Activated CD4-positive, alpha-beta T cell treated with anti-CD3 and anti-CD28 coated beads for 4 hours (primary cell): ENCODE data around the gene FBXL13.
"Not testable (repeated sequence)": the region's sequence is repeated elsewhere in the genome, so short reads cannot be mapped to it uniquely, and the experiment has no call there.

Experiments
- DNase-seq, 2 donors: peaks; one replicate each; pipeline ENCODE4 v3.0.0-alpha.2; 2020

Gene FBXL13

DNA sequence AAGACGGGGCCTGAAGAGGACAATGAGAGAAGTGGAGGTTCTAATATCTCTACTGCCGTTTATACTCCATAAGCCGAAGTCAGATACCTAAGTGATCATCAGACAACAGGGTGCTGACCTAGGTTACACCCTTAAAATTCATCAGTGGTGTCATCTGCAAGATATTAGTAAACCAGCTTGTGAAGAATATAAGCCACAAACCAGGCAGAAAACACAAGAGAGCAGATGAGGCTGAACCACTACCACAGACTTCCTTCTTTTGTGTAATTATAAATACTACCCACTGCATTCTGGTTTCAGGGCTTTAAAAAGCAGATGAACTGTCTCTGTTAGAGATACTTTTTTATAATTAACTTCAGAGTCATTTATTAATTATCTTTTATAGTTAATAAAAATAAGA lies 230.7 kb downstream of the FBXL13 start:
- no peak for DNase-seq

DNA sequence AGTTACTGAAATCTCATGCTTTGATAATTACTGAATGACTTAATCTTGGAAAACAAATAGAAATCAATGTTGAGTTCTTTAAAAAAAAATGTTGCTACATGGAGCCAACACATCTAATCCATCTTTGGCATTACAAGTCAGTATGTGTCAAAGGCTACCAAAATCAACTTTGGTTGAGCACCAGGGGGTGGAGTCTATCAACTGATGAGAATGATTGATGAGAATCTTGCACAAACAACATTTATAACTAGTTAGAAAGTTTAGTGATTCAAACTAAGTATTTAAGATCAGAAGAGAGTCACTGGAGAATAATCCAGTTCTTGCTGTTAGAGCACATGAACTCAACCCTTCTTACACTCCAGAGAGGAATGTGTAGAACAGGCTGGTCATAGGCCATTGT lies 232.3 kb downstream of the FBXL13 start:
- no peak for DNase-seq

DNA sequence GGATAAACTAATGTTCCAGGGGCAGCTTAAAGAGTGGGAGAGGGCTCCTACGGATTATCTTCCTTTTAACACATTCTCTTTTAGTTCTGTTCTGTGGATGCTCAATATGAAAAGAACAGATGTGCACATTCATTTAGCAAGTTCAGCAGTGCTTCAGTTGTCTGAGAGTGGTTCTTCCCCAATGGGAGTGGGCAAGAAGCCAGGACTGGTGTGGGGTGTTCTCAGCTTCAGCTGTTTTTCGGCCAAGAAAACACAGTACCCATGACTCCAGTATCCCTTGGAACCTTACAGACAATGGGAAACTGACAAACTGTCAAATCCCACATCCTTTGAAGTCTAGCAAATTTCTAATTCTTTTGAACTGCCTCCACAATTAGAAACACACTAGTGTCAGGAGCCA lies 233.3 kb downstream of the FBXL13 start:
- DNase-seq, result no peak

GRCh38 chr7:102840404-102840803 lies 234.2 kb downstream of the FBXL13 start:
- DNase-seq, result no peak

- not testable (repeated sequence) for DNase-seq
Measured at GRCh38 chr7:102838572-102839101, 236.0 kb downstream of the FBXL13 start.

GRCh38 chr7:102837802-102838201 lies 236.8 kb downstream of the FBXL13 start:
- DNase-seq, result no peak

GRCh38 chr7:102836977-102837376 lies 237.6 kb downstream of the FBXL13 start:
- no peak for DNase-seq

- DNase-seq, result no peak
Measured at GRCh38 chr7:102836191-102836919, 238.2 kb downstream of the FBXL13 start.

GRCh38 chr7:102834999-102835398 lies 239.6 kb downstream of the FBXL13 start:
- DNase-seq, result no peak

DNA sequence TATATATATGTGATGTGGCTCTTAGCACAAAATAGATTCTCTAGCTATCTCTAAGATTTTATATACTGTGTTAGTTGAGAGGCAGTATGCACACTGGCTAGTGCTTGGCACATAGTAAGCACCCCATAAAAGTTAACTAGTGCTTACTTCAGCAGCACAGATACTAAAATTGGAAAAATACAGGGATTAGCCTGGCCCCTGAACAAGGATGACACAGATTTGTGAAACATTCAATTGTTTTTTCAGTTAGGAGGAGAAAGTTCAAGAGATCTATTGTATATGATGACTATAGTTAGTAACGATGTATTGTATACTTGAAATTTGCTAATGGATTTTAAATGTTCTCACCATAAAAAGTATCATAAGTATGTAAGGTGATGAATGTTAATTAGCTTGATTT lies 240.1 kb downstream of the FBXL13 start:
- no peak for DNase-seq

- no peak for DNase-seq
Measured at GRCh38 chr7:102833343-102833742, 241.3 kb downstream of the FBXL13 start.

- DNase-seq, result no peak
Measured at GRCh38 chr7:102832674-102833073, 241.9 kb downstream of the FBXL13 start.

- no peak for DNase-seq
Measured at GRCh38 chr7:102830197-102830596, 244.4 kb downstream of the FBXL13 start.

- no peak for DNase-seq
Measured at GRCh38 chr7:102829075-102829474, 245.5 kb downstream of the FBXL13 start.

DNA sequence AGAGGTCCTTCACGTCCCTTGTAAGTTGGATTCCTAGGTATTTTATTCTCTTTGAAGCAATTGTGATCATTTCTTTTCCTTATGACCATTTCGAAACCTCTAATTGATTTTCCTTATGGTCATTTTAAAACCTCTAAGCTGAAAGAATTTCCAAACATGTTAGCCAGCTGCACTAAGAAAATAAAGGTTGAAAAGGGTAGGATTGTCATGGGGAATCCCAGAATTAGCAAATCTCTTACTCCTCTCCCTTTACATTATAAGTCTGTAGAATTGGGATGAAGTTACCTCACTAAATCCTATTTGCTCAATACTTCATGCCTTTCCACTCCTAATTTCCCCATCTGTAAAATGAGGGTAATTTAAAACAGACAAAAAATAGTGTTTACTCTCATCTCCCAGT lies 246.3 kb downstream of the FBXL13 start:
- DNase-seq, result no peak

DNA sequence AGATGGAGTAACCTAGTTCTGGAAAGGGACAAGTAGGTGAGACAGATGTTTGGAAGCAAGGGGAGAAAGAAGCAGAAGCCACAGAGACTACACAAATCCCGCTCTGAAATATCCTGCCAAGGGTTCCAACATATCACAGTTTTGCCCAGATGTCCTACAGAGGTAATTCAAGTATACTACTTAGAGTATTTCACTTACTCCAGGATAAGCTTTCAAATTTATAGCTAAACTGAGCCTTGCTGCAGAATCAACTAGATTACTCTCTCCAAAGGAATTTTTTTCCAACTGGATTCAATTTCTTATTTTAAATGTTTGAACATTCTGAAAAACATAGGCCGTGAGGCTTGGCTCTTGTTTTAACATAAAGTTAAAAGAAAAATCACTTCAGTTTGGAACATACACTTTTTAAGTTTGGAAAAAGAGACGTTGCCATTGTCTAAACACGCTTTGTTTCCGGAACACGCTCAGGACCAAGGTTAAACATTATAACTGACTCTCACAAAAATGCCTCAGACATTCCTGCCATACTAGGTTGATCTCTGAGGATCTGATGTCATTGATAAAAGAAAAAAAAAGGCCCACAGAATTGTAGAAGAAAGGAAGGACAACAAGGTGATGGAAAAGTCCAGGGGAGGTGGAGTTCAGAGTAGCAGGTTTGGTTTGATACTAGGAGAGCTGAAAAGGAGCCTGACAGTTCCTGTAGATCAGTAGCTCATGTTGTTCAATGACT lies 251.0 kb downstream of the FBXL13 start:
- no peak for DNase-seq

DNA sequence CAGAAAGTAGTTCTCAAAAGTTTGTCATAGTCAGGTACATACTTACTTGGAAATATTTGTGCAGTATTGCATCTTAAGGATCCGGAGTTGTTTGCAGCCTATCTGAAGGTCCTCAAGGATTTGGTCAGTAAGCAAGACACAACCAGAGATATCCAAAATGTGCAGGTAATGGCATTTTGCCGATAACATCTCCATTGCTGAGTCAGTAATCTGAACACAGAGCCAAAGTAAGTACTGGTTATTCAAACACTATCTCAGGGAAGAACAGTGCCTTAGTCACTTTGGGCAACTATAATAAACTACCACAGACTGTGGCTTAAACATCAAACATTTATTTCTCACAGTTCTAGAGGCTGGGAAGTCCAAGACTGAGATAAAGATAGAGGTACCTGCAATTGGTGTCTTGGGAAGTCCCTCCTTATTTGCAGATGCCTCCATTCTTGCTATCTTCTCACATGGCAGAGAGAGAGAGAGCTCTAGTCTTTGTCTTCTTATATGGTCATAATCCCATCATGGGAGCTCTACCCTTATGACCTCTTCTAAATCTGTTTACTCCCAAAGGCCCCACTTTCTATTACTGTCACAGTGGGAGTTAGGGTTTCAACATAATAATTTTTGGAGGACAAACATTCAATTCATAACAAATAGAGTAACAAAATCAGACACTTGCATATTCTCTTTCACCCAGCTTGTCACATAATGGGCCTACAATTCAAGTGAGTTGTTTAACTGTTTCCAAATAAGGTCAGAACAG lies 252.4 kb downstream of the FBXL13 start:
- no peak for DNase-seq

GRCh38 chr7:102819151-102819550 lies 255.4 kb downstream of the FBXL13 start:
- no peak for DNase-seq

DNA sequence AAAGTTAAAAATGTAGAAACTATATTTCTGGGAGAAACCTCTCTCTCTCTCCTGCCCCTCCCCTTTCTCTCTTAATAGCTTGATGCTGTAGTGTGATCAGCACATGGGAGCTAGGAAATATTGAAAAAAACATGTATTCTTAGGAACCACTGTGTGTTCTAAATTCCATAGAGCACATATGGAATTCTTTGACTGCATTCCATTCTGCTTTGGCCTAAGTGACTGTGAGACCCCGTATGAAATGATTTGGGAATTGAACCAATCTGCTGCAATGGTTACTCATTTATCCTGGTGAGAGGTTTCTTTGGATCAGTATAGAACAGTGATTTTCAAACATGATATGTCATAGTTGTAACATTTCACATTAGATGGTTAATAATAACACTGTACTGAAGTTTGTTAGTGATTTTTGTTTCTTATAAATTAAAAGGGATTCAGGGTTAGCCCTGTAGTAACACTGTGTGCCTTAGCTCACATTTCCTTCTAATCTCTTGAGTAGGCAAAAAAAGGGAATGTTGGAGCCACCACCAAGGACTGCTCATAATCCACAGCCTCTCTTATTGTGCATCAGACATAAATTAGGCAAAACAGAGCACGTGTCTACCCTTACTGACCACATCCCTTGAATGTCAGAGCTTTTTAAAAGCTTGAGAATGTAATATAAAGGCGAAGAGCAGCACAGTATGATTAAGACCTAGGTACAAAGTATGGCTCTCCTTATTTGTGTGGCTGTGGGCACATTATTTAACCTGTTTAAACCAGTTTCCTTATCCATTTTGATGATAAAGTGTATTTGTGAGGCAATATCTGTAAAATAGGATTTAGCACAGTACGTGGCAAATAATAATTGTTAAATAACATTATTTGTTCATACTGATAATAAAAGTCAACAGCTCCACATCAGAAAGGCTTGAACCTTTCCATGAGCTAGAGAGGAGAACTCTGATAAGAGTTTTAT lies 256.7 kb downstream of the FBXL13 start:
- DNase-seq, result no peak

- no peak for DNase-seq
Measured at GRCh38 chr7:102814025-102814471, 260.5 kb downstream of the FBXL13 start.

- no peak for DNase-seq
Measured at GRCh38 chr7:102813191-102814024, 261.2 kb downstream of the FBXL13 start.
